HG02973 (cell line): ENCODE data around the gene OBI1.

Source experiments
- ATAC-seq: cut with Tn5 transposase; IDR thresholded peaks from one replicate; pipeline ENCODE4 v1.9.1; 2021; ENCODE audit warnings: moderate library complexity; ENCODE audit not compliant: unreplicated experiment

The OBI1 gene

DNA sequence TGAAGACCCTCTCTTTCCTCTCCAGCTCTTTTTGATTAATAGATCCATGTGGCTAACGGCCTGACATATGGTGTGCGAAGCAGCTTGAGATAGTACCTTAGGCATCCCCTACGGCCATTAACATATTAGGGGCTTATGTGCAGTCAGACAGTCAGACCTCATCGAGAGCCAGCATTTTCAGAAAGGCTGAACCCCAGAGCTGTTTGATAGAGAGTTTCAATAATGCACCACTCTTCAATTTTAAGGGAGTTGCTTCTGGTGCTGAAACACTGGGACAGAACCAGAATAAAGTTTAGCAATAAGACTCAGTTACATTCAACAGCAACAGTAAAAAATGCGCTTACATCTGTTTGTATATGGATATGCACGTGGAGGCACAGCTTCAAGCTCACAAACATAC lies 66.4 kb downstream of the OBI1 start:
- ATAC-seq = no peak

DNA sequence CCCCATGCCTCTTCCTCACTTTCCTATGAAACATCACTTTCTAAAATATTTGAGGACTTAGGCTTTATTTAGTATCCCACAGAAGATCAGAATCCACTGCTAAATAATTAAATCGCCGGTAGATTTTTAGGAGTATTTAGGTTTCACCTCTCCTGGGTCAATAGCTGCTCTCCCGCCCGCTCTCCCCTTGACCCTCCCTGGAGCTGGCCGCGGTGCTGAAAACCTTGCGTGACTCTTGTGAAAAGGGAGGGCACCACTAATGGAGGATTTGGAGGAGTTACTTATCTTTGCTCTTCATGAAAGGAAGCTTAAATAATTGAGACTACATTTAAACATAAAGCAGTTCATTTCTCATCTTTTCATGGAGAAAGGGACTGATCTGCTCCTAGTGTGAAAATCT lies 69.7 kb downstream of the OBI1 start:
- ATAC-seq = no peak

DNA sequence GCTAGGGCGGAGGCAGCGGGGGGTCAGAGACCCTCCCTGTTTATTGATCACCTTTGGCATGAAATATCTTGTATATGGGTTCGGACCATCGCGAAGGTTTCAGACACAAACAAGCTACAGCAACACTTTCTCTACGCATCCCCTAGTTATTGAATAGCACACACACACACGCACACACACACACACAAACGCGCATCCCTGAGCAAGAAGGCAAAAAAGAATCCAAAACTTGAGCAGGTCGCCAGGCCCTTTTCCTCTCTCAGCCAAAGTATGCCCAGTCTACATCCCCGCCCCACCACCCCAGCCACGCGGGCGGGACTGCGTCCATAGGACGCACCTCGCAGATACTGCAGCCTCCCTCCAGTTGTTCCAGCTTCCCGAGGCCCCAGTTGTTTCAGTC lies 71.6 kb downstream of the OBI1 start:
- ATAC-seq = no peak

DNA sequence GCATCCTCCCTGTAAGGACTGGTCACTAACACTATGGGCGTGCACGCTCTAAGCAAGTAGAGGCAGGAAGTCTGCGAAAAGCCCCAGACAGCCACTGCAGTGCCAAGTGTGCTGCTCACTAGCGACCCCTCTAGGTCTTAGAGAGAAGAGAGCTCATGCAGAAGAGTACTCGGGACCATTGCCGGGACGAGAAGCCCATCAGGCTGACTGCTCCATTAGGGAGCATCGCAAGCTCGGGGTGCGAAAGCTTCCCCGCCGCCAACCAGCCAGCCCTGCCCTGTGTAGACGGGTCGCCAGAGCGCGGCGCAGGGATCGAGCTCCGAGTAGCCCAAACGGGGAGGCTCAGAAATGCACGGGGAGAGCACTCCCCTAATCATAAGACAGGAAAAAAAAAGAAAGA lies 72.2 kb downstream of the OBI1 start:
- ATAC-seq = no peak

DNA sequence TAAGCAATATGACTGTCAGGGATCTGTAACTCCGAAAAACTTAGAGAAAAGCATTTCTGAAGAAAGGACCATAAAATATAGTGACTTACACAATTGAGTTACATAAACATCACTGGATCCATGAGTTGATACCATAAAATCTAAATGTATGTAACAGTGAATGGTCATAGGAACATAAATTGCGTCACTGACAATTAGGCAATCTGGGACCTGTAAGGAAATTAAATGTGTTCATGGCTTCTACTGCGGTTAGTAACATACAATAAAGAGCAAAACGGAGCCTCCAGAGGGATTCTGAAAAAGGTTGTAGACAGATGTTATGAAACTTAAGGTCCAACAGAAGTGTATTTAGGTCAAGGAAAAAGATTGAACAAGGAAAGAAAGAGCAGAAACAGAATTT lies 82.7 kb downstream of the OBI1 start:
- no peak for ATAC-seq

DNA sequence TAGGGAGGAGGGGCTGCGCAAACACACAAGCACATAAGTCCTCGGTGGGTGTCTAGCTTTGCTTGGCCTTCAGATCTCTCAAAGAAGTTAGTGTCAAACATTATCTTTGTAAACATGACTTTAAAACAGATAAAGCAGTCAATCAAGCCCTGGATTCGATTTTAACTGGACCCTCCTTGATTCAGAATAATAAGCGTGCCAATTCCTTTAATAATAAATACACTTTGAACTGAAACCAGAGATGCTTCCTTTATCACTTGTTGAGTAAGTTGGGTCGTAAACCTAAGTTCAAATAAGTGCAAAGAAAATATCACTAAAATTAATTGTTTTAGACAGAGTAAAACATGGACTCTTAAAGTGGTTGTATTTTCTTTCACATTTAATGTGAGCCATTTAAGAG lies 86.5 kb downstream of the OBI1 start:
- ATAC-seq = no peak

DNA sequence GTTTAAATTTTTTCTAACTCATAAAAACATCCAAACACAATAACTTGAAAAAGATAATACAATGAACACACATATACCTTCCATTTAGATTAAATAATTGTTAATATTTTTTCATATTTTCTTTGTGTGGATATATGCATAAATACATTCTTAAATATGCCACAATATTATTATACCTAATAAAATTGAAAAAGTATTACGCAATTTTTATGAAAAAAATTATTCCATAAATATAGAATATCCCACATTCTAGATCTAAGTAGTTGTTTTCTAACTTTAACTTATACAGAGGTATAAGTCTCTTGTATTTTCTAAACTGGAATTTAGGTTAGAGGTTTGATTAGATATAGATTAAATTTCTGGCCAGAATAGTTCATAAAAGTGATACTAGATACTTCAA lies 89.9 kb downstream of the OBI1 start:
- no peak for ATAC-seq

- no peak for ATAC-seq
These were observed 92.3 kb downstream of the OBI1 start for GRCh38 chr13:78566631-78567030.
